Occipital lobe (tissue), 2 donors: ENCODE results near the gene LGALSL. TPM values are rescaled to one million over a fixed set of nuclear protein-coding genes. Genes with fewer than 3 reads are reported as not detected.

Source experiments
- DNase-seq: peaks from one replicate; lab custom pipeline; 2025; lab: John Stamatoyannopoulos, UW
- total RNA-seq: library from RNA; depleted of rRNA; stranded (reverse); fragments of >200 nt; gene quantifications from one replicate; pipeline ENCODE4 v1.2.3, GENCODE V29; 2014

The LGALSL gene
- total RNA-seq, 1 donor from 2014 or later = 53.7 TPM

- DNase-seq = no peak
These were observed 16.9 kb downstream of the LGALSL start for GRCh38 chr2:64470766-64471295.

DNA sequence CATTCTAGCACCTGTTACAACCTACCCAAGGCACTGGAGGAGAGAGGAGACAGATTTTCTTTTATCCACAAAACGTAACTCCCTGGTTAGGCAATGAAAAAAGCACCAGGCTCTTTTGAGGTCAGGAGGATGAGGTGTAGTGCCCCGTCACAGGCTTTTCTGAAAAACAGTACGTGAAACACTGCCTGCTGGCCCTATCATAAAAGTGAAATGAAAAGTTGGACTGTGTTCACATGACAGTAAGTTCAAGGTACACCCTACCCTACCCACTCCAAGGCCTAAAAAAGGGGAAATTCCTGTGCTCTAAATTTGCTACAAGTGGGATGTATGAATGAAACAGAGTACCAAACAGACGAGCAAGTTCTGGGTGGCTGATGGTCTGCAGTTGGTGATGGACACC lies 17.6 kb downstream of the LGALSL start:
- DNase-seq = no peak

GRCh38 chr2:64472881-64473280 lies 18.9 kb downstream of the LGALSL start:
- no peak for DNase-seq

DNA sequence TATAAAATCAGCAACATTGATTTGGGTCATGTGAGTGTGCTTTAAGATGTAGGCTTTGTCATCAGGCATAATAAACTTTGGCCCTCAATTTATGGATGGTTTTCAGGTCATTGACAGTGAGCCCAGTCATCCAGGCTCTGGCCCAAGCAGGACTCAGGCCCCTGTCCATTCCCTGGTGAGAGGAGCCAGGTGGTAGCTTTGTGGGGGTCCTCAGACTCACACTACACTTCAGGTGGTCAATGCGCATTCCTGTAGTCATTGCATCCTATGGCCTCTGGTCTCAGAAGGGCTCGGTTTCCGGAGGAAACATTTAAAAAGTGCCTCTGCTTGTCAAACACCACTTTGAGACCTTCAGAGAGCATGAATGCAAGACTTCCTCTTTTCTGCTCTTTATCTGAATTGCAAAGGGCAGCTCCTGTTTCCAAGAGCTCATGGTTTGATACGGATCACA lies 20.2 kb downstream of the LGALSL start:
- no peak for DNase-seq

GRCh38 chr2:64474636-64475035 lies 20.7 kb downstream of the LGALSL start:
- no peak for DNase-seq

DNA sequence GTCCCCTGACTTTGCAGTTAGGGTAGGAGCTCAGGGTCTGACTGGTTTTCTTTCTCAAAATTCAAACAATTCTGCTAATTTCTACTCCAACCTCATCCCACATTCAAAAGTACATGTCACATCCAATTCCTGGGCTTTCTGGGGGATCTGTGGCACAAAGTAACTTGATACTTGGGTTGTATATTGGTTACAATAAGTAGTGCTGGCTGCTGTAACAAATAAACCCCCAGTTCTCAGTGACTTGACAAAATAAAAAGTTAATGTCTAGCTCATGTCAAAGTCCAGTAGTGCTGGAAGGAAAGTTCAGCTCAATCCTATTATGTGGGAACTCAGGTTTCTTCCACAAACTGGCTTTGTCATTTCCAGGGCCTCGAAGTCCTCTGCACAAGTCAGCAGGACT lies 23.1 kb downstream of the LGALSL start:
- DNase-seq = no peak

- no peak for DNase-seq
These were observed 24.0 kb downstream of the LGALSL start for GRCh38 chr2:64477979-64478378.

- DNase-seq = no peak
These were observed 24.7 kb downstream of the LGALSL start for GRCh38 chr2:64478502-64479230.

- DNase-seq = no peak
These were observed 25.5 kb downstream of the LGALSL start for GRCh38 chr2:64479259-64480117.

- DNase-seq = no peak
These were observed 27.7 kb downstream of the LGALSL start for GRCh38 chr2:64481665-64482064.

DNA sequence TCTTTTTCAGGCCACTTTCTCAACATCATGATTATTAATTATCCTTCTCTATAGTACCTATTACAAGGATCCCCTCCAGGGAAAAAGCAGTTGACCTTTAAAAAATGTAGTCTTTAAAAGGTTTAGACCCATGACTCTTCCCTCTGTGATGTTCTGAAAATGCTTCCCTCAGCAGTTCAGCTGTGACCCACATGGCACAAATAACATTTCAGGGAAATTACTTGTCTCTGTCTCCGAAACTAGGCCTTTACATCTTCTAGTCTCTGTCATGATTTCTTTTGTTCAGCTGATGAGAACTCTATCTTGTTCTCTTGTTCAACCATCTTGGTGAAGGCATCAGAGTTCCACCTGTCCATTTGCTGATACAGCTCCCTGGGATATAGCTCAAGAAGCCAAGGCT lies 28.3 kb downstream of the LGALSL start:
- no peak for DNase-seq

DNA sequence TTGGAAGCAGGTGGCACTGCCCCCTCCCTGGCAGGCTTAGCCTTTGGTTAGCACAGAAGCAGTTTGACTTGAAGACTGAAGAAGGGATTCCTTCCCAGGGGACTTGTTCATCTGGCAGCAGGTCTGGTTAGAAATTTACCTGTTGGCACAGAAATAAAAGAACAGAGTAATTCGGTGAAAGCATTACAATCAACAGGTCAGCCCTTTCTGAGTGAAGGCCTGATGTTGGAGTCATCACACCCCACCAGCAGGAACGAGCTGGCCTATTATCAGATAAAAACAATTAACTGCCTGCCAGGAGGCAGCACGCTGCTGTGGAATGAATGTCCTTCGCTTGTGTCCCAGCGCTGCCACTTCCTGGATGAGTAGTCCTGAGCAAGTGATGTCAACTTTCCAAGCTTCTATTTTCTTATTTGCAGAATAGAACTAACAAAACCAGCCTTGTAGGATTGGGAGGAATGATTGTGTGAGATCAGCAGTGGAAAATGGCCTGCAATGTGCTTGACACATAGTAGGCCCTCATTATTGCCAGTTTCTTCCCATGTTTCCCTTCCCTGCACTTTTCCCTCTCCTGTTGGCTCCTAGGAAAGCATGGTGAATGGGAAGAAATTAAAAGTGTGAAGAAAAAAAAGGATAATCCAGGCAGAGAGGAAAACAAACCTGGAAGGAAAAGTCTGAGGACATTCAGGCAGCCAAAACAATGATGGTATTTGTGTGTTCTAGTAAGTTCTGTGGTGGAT lies 29.0 kb downstream of the LGALSL start:
- no peak for DNase-seq

DNA sequence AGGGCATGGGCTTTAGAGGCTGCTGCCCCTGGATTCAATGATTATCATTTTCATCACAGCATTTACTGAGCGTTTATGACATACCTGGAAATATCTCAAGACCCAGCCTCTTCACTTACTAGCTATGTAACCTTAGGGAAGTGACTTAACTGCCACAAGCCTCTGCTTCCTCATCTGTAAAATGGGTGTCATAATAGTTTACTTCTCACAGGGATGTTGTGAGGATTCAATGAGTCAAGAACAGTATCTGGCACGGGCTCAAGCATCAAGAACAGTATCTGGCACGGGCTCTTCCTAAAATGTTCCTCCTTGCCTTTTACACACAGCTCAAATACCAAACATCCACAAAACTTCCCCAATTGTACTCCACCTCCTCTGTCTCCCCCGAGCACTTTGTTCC lies 31.4 kb downstream of the LGALSL start:
- DNase-seq = no peak

DNA sequence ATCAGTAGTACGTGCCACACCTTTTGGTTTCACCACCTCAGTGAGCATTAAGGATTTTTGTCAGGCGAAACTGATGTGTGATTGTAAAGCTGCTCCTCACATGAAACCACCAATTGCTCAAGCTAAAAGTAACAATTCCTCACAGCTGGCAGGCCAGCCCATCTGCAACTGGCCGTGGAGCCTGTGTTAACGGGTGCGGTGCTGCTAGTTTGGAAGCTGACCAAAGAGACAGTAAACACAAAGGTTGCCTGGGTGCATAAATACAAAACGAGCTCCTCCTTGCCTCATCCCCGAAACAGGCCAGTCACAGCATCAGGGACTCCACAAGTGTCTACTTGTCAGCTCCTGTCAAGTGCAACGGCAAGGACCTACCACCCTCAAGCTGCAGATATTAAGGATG lies 32.0 kb downstream of the LGALSL start:
- no peak for DNase-seq

DNA sequence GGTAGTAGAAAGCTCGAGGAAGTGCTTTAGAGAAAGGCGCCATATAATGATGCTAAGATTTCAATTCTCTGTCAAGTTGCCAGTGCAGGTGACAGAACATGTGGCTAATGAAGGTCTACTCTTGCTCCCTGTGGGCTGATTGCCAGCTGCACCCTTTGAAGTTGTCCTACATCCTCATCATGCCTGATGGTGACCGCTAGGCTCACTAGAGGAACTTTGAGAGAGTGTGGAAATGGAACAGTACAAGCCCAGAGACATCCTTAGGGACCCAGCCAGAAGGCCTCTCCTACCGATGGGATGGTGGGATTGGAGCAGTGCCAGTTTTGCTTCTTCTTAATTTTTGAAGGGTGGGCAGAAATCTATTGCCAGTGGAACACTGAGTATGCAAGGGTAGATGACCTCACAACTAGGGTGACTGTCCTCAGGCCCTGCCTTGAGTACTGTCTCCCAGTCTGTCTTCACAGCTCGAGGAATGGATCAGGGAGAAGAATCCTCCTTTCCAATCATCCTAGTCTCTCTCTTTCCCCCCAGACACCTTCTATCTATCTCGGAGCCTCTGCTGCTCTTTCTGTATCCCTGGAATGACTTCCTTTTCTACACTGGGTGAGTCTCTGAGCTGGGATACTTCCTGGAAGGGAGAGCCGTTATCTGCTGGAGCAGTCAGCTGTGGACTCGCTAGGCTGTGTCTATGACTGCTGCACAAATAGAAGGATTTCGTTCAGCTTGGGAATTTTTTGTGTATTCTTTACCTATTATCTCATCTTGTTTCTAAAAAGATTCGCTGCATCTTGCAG lies 33.5 kb downstream of the LGALSL start:
- no peak for DNase-seq

DNA sequence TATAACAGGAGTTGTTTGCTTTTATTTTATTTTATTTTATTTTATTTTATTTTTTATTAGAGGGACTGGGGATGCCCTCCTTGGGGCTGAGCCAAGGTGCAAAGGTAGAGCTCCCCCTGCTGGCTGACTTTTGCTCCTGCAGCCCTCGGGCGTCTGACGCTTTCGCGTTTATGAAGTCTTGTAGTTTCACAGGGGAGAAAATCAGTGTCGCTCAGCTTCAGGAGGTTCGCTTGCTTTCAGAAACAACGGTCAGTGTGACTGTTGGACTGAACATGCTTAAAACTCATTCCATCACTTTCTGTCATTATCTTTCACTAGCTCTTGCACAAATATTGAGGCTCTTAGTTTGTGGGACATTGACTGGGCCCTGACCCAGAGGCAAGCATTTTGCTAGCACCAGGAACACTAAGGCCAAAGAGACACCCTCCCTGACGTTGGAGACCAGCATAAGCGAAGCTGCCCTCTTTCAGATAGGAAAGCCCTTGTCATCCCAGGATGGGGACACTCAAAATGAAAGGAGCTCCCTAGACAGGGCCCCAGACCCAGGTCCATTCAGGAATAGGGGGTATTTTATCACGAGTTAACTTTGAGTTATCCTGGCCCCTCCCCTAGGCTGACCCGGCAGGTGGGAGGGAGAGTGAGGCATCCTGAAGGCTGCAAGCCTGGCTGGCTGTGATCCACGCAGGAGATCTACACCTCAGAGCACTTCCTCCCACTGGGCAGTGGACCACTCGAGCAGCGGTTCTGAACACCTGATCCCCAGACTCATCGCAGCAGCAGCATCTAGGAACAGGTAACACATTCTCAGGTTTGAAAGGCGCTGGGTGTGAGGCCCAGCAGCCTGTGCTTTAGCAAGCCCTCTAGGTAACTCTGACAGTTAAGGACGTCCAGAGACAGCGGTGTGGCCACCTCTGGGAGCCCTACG lies 34.4 kb downstream of the LGALSL start:
- DNase-seq = no peak

GRCh38 chr2:64489081-64489751 lies 35.3 kb downstream of the LGALSL start:
- DNase-seq = no peak

- DNase-seq = no peak
These were observed 37.5 kb downstream of the LGALSL start for GRCh38 chr2:64491426-64491825.

DNA sequence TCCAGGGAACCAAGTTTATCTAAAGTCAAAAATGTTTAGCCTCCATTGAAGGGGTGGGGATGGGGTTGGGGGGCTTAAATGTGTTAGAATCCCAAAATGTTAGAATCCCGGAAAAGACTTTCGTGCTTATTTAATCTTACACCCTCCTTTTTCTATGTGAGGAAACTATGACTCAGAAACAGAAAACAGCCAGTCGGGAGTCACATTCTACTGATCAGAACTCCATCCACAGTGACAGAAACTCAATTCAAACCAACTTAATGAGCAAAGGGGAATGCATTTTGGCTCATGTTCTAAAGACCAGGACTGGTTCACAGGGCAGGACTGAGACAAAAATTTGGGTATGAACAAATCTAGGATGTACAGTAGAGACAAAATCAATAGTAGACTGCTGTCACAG lies 38.3 kb downstream of the LGALSL start:
- no peak for DNase-seq
